ENCODE data around the gene ORAI3. TPM values are rescaled to one million over a fixed set of nuclear protein-coding genes. Genes with fewer than 3 reads are reported as not detected.

Gene ORAI3
- total RNA-seq, 2 experiments from 2014 or later, result 7.8 to 18.3 TPM

GRCh38 chr16:30942426-30942806 lies 6.5 kb upstream of the ORAI3 start:
- Histone ChIP-seq H3K9me2 (ENCODE audit: insufficient read depth, low read length) (no peaks in the 10 kb centered on the region), H2AFZ (ENCODE audit: low read length) (no peak overlapping the region), H3K79me2 (ENCODE audit: insufficient read depth, low read depth, low read length) (no peaks in the 10 kb centered on the region), H3K36me3 (ENCODE audit: insufficient read depth, low read length) (peaks cover 26% of the 10 kb centered on the region), H3K4me3 (ENCODE audit: low read depth, low read length, poor library complexity, severe bottlenecking) (no peak overlapping the region), H3K27ac (ENCODE audit: low read depth, low read length, poor library complexity, severe bottlenecking) (no peak overlapping the region), H4K20me1 (ENCODE audit: insufficient read depth, low read length) (no peaks in the 10 kb centered on the region), H3K4me2 (ENCODE audit: low read length) (peak overlapping the region; percentile 18; the same call in 1 of the 2 replicates), H3K9me3 (ENCODE audit: low read length) (no peaks in the 10 kb centered on the region), H3K4me1 (ENCODE audit: insufficient read depth, low read length, poor library complexity, severe bottlenecking) (peaks cover 12% of the 10 kb centered on the region)
- CTCF ChIA-PET (ENCODE audit: unreplicated experiment), result interaction anchor here (0.8 to 1.4 kb wide), 5 partner anchors 11 to 194 kb away, joined by 3 to 5 read pairs (median 3); partner anchors contain the start of gene PHKG2
- no TSS peak for BruUV-seq (replicated peaks)
- TF ChIP-seq CTCF (conservative IDR thresholded peaks at IDR 0.05; ENCODE audit: low read length) (no peak), EZH2phosphoT487 (IDR thresholded peaks at IDR 0.05; ENCODE audit: borderline replicate concordance, low read depth, low read length) (no peak)
- intact Hi-C loops (cut with micrococcal nuclease; ENCODE audit: unreplicated experiment), result loop anchor here (1.0 kb wide), 1 partner anchor 98 kb away; no protein-coding TSS in a partner anchor
- DNase-seq (ENCODE audit: low spot score), result no peak
- POLR2A ChIA-PET, result interaction anchor here (0.7 kb wide), 1 partner anchor 90 kb away, joined by 5 read pairs; no protein-coding TSS in a partner anchor

GRCh38 chr16:30944352-30944751 lies 4.5 kb upstream of the ORAI3 start:
- H3K27ac ChIP-seq (ENCODE audit: low read depth, low read length, poor library complexity, severe bottlenecking), result no peak overlapping the region
- peaks cover 26% of the 10 kb centered on the region for H3K36me3 ChIP-seq (ENCODE audit: insufficient read depth, low read length)
- no peak for DNase-seq (ENCODE audit: low spot score)
- no peak overlapping the region for H3K4me3 ChIP-seq (ENCODE audit: low read depth, low read length, poor library complexity, severe bottlenecking)
- ChIA-PET POLR2A (interaction anchor here (0.6 to 1.0 kb wide), 2 partner anchors 10 to 73 kb away, joined by 3 read pairs; no protein-coding TSS in a partner anchor), CTCF (ENCODE audit: unreplicated experiment) (interaction anchor here (0.6 kb wide), 1 partner anchor 21 kb away, joined by 3 read pairs; the partner anchor contains the start of gene FBXL19)
- no peak overlapping the region for H3K4me2 ChIP-seq (ENCODE audit: low read length)
- intact Hi-C loops (cut with micrococcal nuclease; ENCODE audit: unreplicated experiment), result no loop called here
- no peaks in the 10 kb centered on the region for H3K9me2 ChIP-seq (ENCODE audit: insufficient read depth, low read length)
- no peaks in the 10 kb centered on the region for H4K20me1 ChIP-seq (ENCODE audit: insufficient read depth, low read length)
- no peaks in the 10 kb centered on the region for H3K79me2 ChIP-seq (ENCODE audit: insufficient read depth, low read depth, low read length)
- peaks cover 21% of the 10 kb centered on the region for H3K4me1 ChIP-seq (ENCODE audit: insufficient read depth, low read length, poor library complexity, severe bottlenecking)
- no peaks in the 10 kb centered on the region for H3K9me3 ChIP-seq (ENCODE audit: low read length)
- H2AFZ ChIP-seq (ENCODE audit: low read length), result no peak overlapping the region
- TF ChIP-seq EZH2phosphoT487 (IDR thresholded peaks at IDR 0.05; ENCODE audit: borderline replicate concordance, low read depth, low read length) (no peak), CTCF (conservative IDR thresholded peaks at IDR 0.05; ENCODE audit: low read length) (no peak)
- BruUV-seq (replicated peaks), result no TSS peak
